Subcutaneous preadipocyte (primary cell): Measurements from ENCODE around the gene WDR47. TPM values are rescaled to one million over a fixed set of nuclear protein-coding genes. Genes with fewer than 3 reads are reported as not detected.

Source experiments
- small RNA-seq: library from RNA; depleted of rRNA; stranded (forward); fragments of <200 nt; gene quantifications from one replicate; pipeline ENCODE3, GENCODE V24; 2012
- total RNA-seq: library from RNA; depleted of rRNA; stranded (reverse); fragments of >200 nt; gene quantifications from 2 replicates; pipeline ENCODE4 v1.2.3, GENCODE V29; 2012

WDR47 gene
- 11.8 and 13.5 TPM in 2 replicates for total RNA-seq

GRCh38 chr1:109041621-109042468 lies at the start of gene WDR47:
Gene WDR47 (minus strand): TSS chr1:109042102. CDS start chr1:109023512, 18,590 bp downstream.

GRCh38 chr1:109090196-109091077 lies 48.5 kb upstream of the WDR47 start, which contains the start of gene TMEM167B:
Gene TMEM167B (plus strand): TSS chr1:109090764. CDS start chr1:109090873, 109 bp downstream.

GRCh38 chr1:109075531-109076490 lies 33.9 kb upstream of the WDR47 start, which contains the start of gene TAF13:
Gene TAF13 (minus strand): TSS chr1:109076003. CDS start chr1:109075947, 56 bp downstream.

GRCh38 chr1:108963052-108963686 lies 78.7 kb downstream of the WDR47 start, which contains the start of gene CLCC1:
Gene CLCC1 (minus strand): TSS chr1:108963484. CDS start chr1:108950437, 13,047 bp downstream.

Small RNA genes lying within 50 kb of the gene (small RNA-seq; reads per million reads assigned to genes)
- gene BX679664.1 (not detected), gene BX679664.2 (not detected)

Other genes with a start within 250 kb of the WDR47 start
- gene AKNAD1, start 185.0 kb downstream of the WDR47 start, total RNA-seq, result 0.73 and 1.2 TPM in 2 replicates
- gene GPSM2, start 165.1 kb downstream of the WDR47 start, total RNA-seq, result 50.3 and 76.4 TPM in 2 replicates
- gene CLCC1, start 78.6 kb downstream of the WDR47 start, total RNA-seq, result 20.9 and 23.7 TPM in 2 replicates
- gene TAF13, start 33.9 kb upstream of the WDR47 start, total RNA-seq, result 37.8 and 44.6 TPM in 2 replicates
- 9.4 and 15.1 TPM in 2 replicates for gene TMEM167B, start 48.7 kb upstream of the WDR47 start, total RNA-seq
- gene ELAPOR1, start 72.0 kb upstream of the WDR47 start, total RNA-seq, result under 0.01 and 0.20 TPM in 2 replicates
- gene SARS1, start 171.8 kb upstream of the WDR47 start, total RNA-seq, result 152 and 170 TPM in 2 replicates
- under 0.01 TPM in 2 replicates for gene CELSR2, start 207.4 kb upstream of the WDR47 start, total RNA-seq
- 13.6 and 20.9 TPM in 2 replicates for gene PSRC1, start 241.0 kb upstream of the WDR47 start, total RNA-seq